ENCODE measurements around the gene GRK2.
A peak's percentile ranks its signal among the peaks of the same experiment; 100 is the strongest.

The GRK2 gene

DNA sequence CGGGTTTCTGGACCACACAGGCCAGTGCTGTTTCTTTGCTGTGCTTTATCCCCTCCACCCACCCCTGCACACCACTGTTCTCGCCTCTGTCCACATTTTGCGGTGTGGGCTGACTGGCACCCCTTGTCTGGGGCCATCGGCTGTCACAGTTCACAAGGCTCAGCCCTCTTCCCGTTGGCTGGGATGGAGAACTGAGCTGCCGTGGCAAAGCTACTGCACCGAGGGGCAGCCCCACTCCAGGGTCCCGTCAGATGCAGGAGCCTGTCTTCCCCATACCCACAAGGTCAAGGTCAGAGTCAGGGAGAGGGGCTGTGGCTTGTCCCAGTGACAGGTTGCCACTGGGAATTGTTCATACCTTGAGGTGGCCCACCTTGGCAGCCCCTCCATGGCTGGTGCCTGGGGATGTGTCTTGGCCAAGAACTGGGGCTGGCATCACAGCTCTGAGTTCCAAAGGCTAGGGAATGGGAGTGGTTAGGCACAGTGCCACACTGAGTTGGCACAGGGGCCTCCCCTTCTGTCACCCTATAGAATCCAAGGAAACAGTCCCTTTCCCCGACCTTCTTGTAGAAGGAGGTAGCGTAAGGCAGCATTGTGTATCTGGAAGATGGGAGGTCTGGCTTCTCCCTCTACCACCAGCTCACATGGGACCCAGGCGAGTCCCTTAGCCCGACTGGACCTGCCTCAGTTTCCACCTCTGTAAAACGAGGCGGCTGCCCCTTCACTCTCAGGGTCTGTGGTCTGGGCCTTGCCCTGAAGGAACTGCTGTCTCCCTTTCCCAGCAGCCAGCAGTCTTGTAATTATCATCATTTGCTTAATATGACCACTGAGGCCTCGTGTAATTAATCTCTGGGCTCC lies 3.4 kb downstream of the GRK2 start:
- DNase-seq (ENCODE audit: low read depth in 4 of 4, low spot score in 1 of 4), result no peak

DNA sequence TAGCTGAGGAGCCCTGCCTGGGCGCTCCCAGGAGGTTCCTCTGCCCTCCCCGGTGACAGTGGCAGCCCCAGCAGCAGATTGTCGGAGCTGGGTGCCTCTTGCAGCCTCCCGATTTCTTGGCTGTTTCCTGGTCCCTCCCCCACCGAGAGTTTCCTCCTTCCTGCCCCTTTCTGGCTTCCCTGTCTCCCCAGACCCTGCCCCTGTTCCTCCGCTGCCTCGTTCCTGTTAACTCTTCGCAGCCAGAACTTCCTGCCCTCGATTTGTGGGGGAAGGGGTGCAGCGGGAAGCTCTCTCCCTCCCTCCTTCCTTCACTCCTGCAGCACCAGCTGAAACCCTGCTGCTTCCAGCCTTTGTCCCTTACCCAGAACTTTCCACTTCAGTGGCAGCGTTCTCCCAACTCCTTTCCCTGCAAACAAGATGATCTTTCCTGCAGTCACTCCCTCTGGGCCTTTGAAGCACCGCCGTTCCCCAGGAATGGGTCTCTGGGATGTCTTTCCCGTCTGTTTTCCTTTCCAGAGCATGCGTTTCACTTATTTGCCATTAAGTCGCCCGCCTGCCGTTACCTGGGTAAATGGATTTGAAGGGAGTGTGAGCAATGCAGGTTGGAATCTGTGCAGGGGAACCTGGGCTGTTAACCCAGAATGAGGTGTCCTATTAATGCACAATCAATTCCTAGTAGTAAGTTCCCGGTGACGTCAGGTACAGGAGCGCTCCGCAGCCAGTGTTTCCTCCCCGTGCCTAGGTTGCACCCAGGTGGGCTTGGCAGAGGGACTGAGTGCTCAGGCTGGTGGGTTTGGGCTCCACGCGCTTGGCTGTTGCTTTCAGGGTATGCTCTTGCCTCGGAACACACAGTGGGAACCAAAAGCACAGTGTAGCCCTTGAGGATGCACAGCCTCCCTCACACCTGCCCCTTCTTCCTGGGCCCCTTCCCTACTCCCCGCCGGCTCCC lies 4.3 kb downstream of the GRK2 start:
- no peak for DNase-seq (ENCODE audit: low read depth in 4 of 4, low spot score in 1 of 4)

DNA sequence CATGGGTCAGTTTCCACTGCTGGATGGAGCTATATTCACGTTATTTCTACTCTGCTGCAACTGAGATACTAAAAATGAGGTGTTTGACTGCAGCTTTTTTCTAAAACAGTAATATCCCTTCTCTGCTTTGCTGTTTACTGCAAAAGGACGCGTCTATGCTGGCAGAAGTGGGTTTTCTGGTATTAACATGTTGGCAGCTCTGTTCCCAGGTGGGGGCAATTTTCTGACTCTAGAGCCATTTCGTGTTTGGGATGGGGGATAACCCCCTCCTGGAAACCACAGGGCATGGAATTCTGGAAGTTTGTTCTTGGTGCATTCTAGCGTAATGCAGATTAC lies 4.9 kb downstream of the GRK2 start:
- DNase-seq (ENCODE audit: low read depth in 4 of 4, low spot score in 1 of 4), result no peak

DNA sequence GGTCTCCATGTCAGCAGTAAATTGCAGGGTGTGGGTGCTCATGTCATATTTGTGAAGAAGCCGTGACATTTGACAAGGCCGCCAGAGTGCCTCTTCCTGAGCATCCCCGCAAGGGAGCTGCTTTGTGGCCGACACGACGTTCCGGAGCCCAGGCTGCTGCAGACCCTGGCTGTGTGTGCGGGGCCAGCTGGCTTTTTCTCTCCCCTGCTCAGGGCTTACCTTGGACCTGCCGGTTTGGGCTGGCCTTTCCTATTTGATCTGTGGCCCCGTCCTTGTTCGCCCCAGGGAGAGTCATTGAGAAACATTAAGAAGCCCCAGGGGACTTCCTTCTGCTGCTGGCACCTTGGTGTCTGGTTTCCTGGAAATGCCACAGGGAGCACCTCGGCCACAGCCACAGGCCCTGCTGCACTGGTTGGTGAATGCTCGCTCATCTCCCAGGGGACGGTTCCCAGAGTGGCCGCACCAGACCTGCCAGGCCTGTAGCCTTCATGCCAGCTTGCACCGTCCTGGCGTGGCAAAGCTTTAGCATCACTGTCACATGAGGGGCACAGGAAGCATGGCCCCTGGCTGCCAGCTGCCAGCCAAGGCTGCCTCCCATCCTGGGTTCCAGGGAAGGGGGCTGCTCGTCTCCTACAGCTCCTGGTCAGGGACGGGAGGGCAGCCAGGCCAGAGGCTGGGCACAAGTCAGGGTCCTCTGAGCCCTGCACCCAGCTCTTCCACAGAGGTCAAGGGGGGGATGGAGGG lies 5.4 kb downstream of the GRK2 start:
- DNase-seq (ENCODE audit: low read depth in 4 of 4, low spot score in 1 of 4), result no peak

DNA sequence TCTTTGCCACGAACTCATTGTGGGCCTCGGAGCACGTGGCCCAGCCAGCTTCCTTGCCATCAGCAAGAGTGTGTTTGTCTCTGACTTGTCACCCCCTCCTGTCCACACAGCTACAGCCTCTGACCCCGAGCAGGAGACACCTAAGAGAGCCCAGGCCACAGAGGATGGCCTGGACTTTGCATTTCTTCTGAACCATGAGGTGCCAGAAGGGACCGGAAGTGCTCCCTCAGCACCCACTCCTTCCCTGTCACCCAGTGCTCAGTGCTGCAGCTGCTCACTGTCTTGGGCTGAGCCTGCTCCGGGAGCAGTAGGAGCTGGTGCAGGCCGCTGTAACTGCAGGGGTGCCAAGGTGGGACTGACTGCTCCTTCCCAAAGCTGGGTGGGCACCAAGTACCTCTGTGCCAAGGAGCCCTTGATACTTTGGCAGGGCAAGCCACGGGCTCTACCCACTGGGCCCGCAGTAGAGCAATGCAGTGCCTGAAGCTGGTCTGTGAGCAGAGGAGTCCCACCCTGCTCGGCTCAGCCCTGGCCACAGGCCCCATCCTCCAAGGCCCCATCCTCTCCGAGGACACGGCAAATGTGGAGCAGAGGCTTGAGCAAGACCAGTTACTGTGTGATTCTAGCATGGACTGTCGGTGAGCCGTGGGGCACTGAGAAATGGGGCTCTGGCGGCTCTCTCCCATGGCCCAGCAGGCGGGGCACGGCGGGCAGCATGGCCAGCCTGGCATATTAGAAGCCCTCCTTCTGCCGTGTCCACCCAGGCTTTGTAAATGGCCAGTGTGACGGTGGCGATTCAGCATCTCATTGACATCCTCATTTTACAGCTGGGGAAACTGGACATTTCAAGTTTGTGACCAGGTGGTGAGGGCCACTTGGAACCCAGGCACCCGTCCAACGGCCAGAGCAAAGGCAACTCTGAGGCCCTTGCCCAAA lies 6.3 kb downstream of the GRK2 start:
- DNase-seq (ENCODE audit: low read depth in 4 of 4, low spot score in 1 of 4), result no peak

DNA sequence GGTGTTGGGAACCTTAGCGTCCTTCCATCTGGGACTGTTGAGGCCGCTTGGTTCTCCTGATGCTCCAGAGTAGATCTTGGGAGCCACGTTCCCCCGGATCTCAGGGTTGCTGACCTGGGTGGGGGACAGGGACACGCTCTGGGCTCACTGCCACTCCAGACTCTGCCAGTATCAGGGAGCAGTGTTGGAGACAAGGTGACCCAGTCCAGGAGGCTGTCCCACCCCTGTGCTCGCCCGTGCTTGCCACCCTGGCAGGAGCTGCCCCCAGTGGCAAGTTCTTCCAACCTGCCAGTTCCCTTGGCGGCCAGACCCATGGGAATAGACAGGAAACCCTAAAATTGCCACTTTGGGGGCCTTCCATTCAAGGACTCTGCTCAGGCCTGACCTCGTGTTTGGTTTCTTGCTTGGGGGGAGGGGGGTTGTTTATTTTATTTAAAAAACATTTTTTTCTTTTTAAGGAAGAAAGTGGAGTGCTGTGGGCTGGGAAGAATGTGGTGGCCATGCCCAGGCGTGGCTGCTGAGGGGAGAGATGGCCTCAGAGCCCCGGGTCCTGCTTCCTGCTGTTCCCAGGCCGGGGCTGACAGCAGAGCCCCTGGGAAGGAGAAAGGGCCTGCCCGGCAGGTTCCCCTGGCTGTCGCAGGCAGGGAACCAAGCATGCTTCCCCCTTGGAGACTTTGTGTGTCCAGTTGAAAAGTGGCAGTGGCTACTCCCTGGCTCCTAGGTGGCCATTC lies 7.2 kb downstream of the GRK2 start:
- DNase-seq (ENCODE audit: low read depth in 4 of 4, low spot score in 1 of 4), result no peak

DNA sequence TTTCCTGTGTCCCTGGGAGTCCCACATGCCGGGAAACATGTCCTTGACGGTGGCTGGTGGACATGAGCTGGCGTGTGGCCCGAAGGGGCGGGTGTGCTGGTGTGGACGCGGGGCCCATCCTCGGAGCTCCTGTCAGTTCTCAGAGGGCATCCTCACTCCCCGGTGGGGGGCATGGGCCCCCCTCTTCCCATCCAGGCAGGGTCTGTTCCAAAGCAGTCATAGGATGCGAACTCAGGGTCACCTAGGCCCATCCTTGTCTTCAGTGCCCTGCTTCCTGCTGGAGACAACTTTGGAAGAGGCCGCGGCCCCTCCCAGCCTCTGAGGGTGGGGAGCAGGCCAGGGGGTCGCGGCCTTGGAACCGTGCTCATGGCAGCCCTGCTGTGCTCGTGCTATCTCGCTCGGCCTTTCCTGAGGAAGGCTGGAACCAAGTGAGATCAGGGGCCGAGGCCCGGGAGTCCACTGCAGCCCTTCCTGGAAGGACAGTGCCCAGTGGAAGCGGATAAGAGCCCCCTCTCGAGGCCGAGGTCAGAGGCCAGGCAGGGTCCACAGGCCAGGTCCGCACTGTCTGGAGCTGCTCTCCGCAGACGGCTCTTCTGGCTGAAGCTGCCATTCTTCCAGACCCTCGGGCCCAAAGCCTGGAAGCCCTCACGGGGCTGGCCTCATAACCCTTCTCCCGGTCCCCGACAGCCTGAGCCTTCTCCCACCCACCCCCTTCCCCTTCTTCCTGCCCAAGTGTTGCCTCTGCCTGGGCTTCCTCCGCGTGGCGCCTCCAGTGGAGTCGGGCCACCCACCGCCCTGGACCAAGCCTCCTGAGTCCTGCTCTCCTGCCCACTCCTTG lies 8.7 kb downstream of the GRK2 start:
- DNase-seq (ENCODE audit: low read depth in 4 of 4, low spot score in 1 of 4), result no peak

DNA sequence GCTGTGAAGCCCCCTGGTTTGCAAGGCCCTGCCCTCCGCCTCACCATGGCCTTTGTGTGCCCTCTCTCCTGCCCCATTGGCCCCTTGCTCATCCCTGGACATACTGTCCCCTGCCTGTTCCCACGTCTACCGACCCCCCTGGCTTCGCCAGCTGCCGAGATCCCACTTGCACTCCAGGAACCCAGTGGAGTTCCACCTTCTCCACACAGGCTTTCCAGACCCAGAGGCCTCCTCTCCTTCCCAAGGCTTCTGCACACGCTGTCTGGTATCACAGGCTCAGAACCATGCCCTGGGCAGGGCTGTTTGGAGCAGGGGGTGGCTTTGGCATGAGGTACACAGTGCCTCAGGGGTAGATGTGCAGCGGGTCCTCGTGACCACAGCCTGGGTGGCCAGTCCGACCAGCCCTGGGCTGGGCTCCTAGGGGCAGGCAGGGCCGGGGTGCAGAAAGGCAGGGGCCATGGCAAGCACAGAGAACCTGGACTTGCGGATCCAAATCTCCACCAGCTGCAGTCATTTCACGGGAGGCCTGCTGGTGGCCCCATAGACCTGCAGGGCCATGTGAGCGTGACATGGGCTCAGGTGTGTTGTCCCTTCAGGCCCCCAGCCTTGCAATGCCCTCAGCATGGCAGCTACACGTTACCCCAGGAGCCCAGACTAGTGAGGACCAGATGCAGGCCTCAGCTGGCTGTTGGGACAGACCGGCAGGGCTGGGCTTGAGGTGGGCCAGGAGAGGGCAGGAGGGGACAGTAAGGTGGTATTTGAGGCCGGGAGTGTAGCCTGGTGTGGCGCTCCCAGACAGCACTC lies 9.5 kb downstream of the GRK2 start:
- DNase-seq (ENCODE audit: low read depth in 4 of 4, low spot score in 1 of 4), result no peak

DNA sequence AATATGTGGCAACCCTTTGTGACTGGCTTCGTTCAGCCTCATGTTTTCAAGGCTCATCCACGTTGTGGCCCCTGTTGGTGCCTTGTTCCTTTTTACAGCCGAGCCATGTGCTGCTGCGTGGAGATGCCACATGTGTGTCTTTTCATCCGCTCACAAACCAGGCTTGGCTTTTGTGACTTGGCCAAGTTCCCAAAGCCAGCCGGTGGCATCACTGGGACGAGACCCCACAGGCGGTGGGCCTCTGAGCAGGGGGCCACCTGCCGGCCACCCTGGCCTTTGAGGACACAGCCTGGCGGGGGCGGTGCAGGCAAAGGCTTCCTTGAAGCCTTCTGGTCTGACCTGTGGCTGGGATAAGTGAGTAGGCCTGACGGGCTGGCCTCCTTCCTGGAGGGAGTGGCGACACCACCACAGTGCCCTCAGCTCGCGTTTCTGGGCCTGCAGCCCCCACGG lies 10.5 kb downstream of the GRK2 start:
- DNase-seq (ENCODE audit: low read depth in 4 of 4, low spot score in 1 of 4), result no peak

DNA sequence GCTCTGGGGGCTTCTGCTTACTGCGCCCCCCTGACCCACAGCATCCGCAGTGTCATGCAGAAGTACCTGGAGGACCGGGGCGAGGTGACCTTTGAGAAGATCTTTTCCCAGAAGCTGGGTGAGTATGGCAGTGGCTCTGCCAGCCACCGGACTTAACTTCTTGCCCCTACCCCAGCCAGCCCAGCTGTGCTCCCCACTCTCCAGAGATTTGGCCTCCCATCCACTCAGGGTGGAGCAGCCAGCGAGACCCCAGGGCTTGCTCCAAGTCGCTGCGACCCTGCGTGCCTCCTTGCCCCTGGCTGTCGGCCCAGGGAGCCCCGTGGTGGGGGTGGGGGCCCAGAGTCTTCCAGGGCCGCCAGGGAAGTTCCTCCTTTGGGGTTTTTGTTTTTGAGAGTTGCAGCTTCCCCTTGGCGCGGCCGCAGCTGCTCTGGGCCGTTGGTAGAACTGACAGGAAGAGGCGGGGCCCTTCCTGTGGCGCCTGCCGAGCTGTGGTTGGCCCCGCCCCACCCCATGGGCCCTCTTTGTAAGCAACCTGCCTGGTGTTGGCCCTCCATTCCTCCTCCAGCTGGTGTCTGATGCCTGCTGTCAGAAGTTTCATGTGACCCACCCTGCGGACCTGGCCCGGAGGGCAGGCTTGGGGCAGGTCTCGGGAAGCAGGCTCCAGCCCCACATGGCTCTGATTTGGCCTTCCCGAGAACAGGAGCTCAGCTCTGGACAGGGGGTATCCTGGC lies 11.1 kb downstream of the GRK2 start:
- DNase-seq (ENCODE audit: low read depth in 4 of 4, low spot score in 1 of 4), result peak; percentile 62 to 89 (median 77)

DNA sequence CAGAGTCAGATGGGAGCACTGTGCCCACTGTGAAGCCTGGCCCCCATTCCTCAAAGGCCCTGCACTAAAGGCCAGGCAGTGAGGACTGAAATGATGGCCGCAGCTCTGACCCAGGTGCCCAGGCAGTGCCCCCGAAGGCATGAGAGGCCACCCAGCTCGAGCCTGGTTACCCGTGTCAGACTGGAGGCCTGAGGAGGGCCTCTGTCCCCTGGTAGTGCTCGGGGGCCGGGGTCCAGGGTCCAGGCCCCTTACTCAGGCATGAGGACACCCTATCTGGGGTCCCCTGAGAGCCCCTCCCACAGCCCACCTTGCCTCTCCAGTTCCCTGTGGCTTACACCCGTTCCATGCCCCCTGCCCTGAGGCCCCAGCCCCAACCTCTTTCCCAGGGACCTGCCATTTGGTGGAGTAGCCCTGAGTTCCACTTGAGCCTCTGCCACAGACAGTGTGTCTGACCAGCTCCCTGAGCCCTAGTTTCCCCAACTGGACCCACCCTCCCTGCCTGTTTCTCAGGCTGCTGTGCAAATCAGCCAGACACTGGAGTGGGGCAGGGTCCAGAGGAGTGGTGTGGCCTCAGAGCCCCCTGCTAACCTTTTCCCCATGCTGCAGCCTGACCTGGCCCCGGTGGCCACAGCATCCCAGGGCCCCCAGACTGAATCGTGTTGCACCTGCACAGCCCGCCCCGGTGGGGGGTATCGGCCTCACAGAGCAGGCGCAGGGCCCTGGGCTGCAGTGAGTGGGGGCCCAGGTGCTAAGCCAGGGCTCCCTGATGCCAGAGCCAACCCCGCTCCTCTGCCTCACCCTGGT lies 12.1 kb downstream of the GRK2 start:
- no peak for DNase-seq (ENCODE audit: low read depth in 4 of 4, low spot score in 1 of 4)

DNA sequence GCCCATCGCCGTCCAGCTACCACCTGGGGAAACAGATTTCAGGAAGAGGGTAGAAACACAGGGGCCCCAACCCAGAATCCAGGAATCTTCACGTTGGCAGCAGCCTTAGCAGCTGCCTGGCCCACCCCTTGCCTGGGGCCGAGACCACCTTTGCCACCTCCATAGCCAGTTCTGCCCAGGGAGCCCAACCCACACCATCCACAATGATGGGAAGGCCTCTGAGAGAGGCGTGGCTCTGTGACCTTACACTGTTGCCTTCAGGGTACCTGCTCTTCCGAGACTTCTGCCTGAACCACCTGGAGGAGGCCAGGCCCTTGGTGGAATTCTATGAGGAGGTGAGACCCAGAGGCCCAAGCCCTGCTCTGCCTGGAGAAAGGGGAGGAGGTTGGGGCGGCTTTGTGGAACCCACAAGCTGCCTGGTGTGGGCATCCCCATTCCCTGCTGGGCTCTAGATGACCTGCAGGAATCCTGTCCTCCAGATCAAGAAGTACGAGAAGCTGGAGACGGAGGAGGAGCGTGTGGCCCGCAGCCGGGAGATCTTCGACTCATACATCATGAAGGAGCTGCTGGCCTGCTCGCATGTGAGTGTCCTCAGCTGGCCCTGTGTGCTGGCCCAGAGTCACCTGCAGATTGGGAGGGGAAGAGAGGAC lies 12.8 kb downstream of the GRK2 start:
- no peak for DNase-seq (ENCODE audit: low read depth in 4 of 4, low spot score in 1 of 4)

DNA sequence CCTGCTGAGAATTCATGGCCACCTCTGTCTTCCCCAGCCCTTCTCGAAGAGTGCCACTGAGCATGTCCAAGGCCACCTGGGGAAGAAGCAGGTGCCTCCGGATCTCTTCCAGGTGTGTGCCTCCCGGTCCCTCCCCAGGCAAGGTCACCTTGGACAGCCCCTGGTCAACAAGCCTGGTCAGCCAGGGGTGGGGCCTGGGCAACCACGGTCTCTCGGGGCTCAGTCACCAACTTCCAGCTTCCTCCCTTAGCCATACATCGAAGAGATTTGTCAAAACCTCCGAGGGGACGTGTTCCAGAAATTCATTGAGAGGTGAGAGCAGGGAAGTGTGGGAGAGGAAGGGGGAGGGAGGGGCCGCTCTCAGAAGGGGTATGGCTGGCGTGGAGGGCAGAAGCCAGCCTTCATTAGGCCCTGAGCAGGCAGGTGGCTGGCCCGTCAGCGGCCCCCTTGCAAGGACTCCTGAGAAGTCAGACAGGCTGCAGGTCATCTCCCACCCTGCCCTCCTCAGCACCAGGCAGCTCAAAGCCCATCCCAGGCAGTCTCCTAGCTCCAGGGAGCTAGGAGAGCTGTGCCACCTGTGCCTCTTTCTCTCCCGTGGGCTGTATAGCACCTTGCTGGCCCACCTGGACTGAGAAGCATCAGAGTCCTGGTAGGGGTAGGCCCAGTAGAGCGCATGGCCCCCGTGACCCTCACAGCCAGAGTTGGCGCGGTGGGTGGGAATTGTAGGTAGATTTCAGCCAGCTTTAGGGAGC lies 13.5 kb downstream of the GRK2 start:
- no peak for DNase-seq (ENCODE audit: low read depth in 4 of 4, low spot score in 1 of 4)

DNA sequence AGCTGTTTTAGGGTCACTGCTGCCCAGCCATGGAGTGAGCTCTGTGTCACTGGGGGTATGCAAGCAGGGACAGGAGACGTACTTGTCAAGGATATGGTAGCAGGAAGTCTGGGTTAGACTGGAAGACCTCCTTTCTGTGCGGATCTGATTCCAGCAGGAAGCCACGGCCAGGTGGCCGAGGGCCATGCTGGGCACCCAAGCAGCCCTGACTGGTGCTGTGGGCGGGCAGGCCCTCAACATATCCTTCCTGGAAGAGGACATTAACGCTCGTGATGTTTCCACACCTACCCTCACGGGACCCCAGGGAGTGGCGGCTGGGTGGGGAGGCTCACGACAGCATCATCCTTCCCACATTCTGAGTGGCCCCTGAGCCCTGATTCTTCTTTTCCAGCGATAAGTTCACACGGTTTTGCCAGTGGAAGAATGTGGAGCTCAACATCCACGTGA lies 14.1 kb downstream of the GRK2 start:
- no peak for DNase-seq (ENCODE audit: low read depth in 4 of 4, low spot score in 1 of 4)

Data from stimulated activated CD4-positive, alpha-beta T cell treated with anti-CD3 and anti-CD28 coated beads, Interleukin-1b, Interleukin-23, amount 100 ng/mL, for 24 hours (primary cell).